Cardiac muscle cell (in vitro differentiated cells and primary cell): Measurements from ENCODE around the gene TAL1. TPM values are rescaled to one million over a fixed set of nuclear protein-coding genes. Genes with fewer than 3 reads are reported as not detected.
"Not testable (repeated sequence)": the region's sequence is repeated elsewhere in the genome, so short reads cannot be mapped to it uniquely, and the experiment has no call there.

ENCODE experiments used
- DNase-seq, 2 donors: peaks; one replicate each; pipeline versions ENCODE4 v3.0.0 to v3.0.0-alpha.2; 2010 to 2017; ENCODE audit warnings: low read depth in 1 of 2, low spot score in 1 of 2
- H3K27ac ChIP-seq: fragments of 200-600 bp; sonication (generic); 2 replicates; pipeline ENCODE4 v1.5.1; 2016
- H3K27me3 ChIP-seq: fragments of 200-600 bp; sonication (generic); 2 replicates; pipeline ENCODE4 v1.6.0; 2016; ENCODE audit warnings: control low read depth
- H3K36me3 ChIP-seq: fragments of 200-600 bp; sonication (generic); 2 replicates; pipeline ENCODE4 v1.5.1; 2016; ENCODE audit warnings: control low read depth
- H3K4me1 ChIP-seq: fragments of 200-600 bp; sonication (generic); 2 replicates; pipeline ENCODE4 v1.8.1; 2017; ENCODE audit warnings: low read depth, mild to moderate bottlenecking, mixed run types
- H3K4me3 ChIP-seq: fragments of 200-600 bp; sonication (generic); 2 replicates; pipeline ENCODE4 v1.5.1; 2016; ENCODE audit warnings: mild to moderate bottlenecking
- H3K9me3 ChIP-seq: fragments of 200-600 bp; sonication (generic); 2 replicates; pipeline ENCODE4 v1.5.1; 2017; ENCODE audit warnings: low read depth, mild to moderate bottlenecking, control low read depth
- polyA plus RNA-seq: library from polyadenylated mRNA; unstranded; fragments of >200 nt; fragmentation: Nextera tagmentation; extraction: Ambion mirVana; gene quantifications from 2 replicates; pipeline ENCODE4 v1.2.1, GENCODE V29; 2016
- total RNA-seq: library from RNA; depleted of rRNA; stranded (reverse); fragments of >200 nt; gene quantifications from 2 replicates; pipeline ENCODE4 v1.2.3, GENCODE V29; 2016
- TF ChIP-seq, protein P1 (sequence below): IDR thresholded peaks from 2 replicates; pipeline ENCODE4 v1.5.1; 2012; ENCODE audit warnings: low read depth, mild to moderate bottlenecking, low read length

TAL1 gene
- total and polyA plus RNA-seq, 2 experiments from 2014 or later, result 0.30 to 0.32 TPM

DNA sequence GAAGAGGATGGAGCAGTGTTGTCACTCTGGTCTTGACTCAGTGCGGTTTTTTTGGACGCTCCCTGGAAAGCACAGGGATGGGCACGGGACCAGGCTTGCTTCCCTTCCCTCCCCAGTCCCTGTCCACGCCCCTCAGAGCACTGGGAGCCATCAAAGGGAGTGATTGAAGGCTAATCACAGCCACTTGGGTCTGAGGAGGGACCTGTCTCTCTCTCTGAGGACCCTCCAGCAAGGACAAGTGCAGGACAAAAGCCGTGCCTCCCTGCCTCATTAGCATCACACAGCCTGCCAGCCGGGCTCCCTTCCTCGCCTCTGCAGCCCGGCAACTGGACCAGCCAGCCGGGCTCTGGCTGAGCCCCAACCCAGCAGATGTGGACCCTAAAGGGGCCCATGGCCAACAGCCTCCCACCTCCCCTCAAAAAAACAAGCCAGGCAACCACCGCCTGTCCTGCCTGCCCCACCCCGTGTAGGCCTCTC is 23.6 kb downstream of the TAL1 start:
- no peaks in the 10 kb centered on the region for H3K4me1 ChIP-seq
- peaks cover 38% of the 10 kb centered on the region for H3K27me3 ChIP-seq
- H3K9me3 ChIP-seq, result no peaks in the 10 kb centered on the region
- H3K36me3 ChIP-seq, result no peaks in the 10 kb centered on the region
- no peak overlapping the region for H3K27ac ChIP-seq
- H3K4me3 ChIP-seq, result no peak overlapping the region
- DNase-seq, result no peak
- TF ChIP-seq, protein P1, sequence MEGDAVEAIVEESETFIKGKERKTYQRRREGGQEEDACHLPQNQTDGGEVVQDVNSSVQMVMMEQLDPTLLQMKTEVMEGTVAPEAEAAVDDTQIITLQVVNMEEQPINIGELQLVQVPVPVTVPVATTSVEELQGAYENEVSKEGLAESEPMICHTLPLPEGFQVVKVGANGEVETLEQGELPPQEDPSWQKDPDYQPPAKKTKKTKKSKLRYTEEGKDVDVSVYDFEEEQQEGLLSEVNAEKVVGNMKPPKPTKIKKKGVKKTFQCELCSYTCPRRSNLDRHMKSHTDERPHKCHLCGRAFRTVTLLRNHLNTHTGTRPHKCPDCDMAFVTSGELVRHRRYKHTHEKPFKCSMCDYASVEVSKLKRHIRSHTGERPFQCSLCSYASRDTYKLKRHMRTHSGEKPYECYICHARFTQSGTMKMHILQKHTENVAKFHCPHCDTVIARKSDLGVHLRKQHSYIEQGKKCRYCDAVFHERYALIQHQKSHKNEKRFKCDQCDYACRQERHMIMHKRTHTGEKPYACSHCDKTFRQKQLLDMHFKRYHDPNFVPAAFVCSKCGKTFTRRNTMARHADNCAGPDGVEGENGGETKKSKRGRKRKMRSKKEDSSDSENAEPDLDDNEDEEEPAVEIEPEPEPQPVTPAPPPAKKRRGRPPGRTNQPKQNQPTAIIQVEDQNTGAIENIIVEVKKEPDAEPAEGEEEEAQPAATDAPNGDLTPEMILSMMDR, result no peak

DNA sequence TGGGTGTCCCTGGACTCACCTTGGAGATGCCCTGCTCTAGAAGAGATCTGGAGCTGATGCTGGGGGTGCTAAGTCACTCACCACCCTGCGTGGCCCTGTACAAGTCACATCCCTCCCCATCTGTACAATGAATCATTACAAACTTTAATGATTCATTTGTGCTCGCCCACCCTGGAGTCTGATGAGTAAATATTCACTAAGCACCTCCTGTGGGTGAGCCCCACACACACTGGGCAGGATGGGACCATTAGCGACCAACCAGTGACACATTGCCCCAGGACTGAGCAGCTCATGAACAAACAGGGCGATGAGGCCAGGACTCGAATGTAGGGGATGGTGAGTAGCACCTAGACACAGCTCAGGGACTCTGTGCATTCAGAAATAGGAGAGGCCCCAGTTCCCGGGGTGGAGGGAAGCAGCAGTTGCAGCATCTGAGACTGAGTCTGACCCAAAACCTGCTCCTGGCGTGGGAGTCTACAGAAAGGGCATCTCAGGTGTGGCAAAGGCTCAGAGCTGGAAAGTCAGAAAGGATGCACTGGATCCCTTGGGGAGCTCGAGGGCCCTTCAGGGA is 24.1 kb downstream of the TAL1 start:
- no peak for DNase-seq
- Histone ChIP-seq H3K27ac (no peak overlapping the region), H3K4me1 (no peaks in the 10 kb centered on the region), H3K9me3 (no peaks in the 10 kb centered on the region), H3K27me3 (peaks cover 38% of the 10 kb centered on the region), H3K4me3 (no peak overlapping the region), H3K36me3 (no peaks in the 10 kb centered on the region)
- TF ChIP-seq, protein P1, result no peak

DNA sequence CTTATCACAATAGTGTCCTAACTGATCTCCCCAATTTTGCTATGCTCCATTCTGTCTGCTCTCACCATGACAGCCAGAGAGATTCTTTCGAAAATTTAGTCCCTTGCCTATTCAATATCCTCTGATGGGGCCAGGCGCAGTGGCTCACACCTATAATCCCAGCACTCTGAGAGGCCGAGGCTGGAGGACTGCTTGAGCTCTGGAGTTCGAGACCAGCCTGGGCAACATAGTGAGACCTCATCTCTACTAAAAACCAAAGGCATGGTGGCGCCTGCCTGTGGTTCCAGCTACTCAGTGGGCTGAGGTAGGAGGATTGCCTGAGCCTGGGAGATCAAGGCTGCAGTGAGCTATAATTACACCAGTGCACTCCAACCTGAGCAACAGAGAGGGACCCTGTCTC is 26.1 kb downstream of the TAL1 start:
- H3K36me3 ChIP-seq, result no peaks in the 10 kb centered on the region

DNA sequence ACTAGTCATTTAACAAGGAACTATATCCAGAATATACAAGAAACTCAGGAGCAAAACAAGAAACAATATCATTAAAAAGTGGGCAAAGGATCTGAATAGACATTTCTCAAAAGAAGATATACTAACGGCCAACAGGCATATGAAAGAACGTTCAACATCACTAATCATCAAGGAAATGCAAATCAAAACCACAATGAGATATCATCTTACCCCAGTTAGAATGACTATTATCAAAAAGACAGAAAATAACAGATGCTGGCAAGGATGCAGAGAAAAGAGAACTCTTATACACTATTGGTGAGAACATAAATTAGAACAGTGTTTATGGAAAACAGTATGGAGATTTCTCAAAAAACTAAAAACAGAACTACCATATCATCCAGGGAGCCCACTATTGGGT is 28.5 kb downstream of the TAL1 start:
- H3K4me1 ChIP-seq, H3K9me3 ChIP-seq, DNase-seq, H3K4me3 ChIP-seq, H3K36me3 ChIP-seq, H3K27ac ChIP-seq: not testable (repeated sequence)
- peaks cover 30% of the 10 kb centered on the region for H3K27me3 ChIP-seq

More for the DNA sequence above, 26.1 kb downstream of the TAL1 start:
- Histone ChIP-seq H3K27ac (no peak overlapping the region), H3K4me3 (no peak overlapping the region), H3K27me3 (peaks cover 38% of the 10 kb centered on the region), H3K4me1 (no peaks in the 10 kb centered on the region), H3K9me3 (no peaks in the 10 kb centered on the region)
- TF ChIP-seq, protein P1, result no peak
- DNase-seq, result no peak

DNA sequence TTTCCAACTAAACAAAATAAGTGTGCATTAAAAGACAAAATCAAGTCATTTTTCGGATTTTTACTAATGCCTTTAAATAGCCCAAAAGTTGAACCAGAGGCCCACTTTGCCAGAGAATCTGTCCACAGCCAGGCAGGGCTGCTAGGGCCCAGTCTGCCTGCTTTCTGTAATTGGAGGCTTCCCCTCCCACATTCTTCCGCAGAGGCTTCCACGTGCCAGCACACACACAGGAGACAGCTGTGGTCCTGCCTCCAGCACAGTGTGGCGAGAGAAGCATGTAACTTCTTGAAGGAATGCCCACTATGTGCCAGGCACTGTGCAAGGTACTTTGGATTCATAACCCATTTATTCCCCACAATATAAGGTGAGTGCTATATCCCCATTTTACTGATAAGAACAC is 30.8 kb downstream of the TAL1 start:
- H3K9me3 ChIP-seq, result no peaks in the 10 kb centered on the region
- no peak overlapping the region for H3K4me3 ChIP-seq
- DNase-seq, result peak in 1 of 2 donors; percentile 61
- no peaks in the 10 kb centered on the region for H3K4me1 ChIP-seq
- no peak overlapping the region for H3K27ac ChIP-seq
- H3K36me3 ChIP-seq, result no peaks in the 10 kb centered on the region
- TF ChIP-seq, protein P1, result no peak
- peaks cover 30% of the 10 kb centered on the region for H3K27me3 ChIP-seq

DNA sequence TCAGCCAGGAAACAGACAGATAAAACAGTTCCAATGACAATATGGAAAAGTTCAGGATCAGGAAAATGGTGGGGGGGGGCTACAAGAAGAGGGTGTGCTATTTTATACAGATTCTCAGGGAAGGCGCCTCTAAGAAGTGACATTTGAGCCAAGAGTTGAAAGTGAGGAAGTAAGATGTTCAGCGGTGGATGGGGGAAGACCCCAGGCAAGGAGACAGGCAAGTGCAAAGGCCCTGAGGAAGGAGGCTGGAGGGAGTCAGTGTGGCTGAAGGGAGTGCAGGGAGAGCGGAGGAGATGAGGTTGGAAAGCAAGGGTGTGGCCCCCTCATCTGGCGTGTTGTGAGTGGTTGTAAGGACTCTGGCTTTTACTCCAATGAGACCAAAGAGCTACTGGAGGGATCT is 33.8 kb downstream of the TAL1 start:
- H3K27me3 ChIP-seq, result peaks cover 19% of the 10 kb centered on the region
- TF ChIP-seq, protein P1, result no peak
- H3K4me1 ChIP-seq, result no peaks in the 10 kb centered on the region
- no peak for DNase-seq
- no peak overlapping the region for H3K4me3 ChIP-seq
- no peaks in the 10 kb centered on the region for H3K36me3 ChIP-seq
- H3K27ac ChIP-seq, result no peak overlapping the region
- H3K9me3 ChIP-seq, result no peaks in the 10 kb centered on the region
